Panc1 (cell line): Measurements from ENCODE around the gene DCLK2. TPM values are rescaled to one million over a fixed set of nuclear protein-coding genes. Genes with fewer than 3 reads are reported as not detected.

Experiments
- ATAC-seq: fragments of 200-7000 bp; cut with Tn5 transposase; 2 replicates; pipeline ENCODE4 v1.9.1; 2020; ENCODE audit warnings: mild to moderate bottlenecking, moderate library complexity
- BruUV-seq: library from RNA; stranded (reverse); fragments of 400-500 nt; replicated peaks from 2 replicates; lab custom pipeline; 2021; lab: Mats Ljungman, UMichigan
- CTCF ChIA-PET: fragments of 300-600 bp; sonication (Branson Sonifier 250); formaldehyde crosslinking; loops from one replicate; lab custom pipeline; 2022; ENCODE audit warnings: antibody characterized with exemption; lab: Charles Lee
- POLR2A ChIA-PET: fragments of 300-600 bp; sonication (Branson Sonifier 250); formaldehyde crosslinking; loops from one replicate; lab custom pipeline; 2022; ENCODE audit warnings: antibody characterized with exemption; lab: Charles Lee
- DNase-seq: peaks from one replicate; pipeline ENCODE4 v3.0.0-alpha.2; 2010; ENCODE audit warnings: low read depth, low spot score
- H3K27ac ChIP-seq: 2 replicates; pipeline ENCODE4 v1.5.1; 2011; ENCODE audit warnings: mild to moderate bottlenecking, low read length, inconsistent platforms
- H3K27me3 ChIP-seq: fragments of 200-500 bp; sonication (Bioruptor generic); 2 replicates; pipeline ENCODE4 v1.6.0; 2014; ENCODE audit warnings: low read length, inconsistent platforms; ENCODE audit not compliant: control insufficient read depth, insufficient read depth
- H3K36me3 ChIP-seq: fragments of 200-500 bp; sonication (Bioruptor generic); 2 replicates; pipeline ENCODE4 v1.5.1; 2014; ENCODE audit warnings: inconsistent platforms, mild to moderate bottlenecking, low read length, moderate library complexity; ENCODE audit not compliant: control insufficient read depth, insufficient read depth
- H3K4me1 ChIP-seq: 2 replicates; pipeline ENCODE4 v1.5.1; 2011; ENCODE audit warnings: inconsistent platforms, mild to moderate bottlenecking, low read length, moderate library complexity; ENCODE audit not compliant: control insufficient read depth, insufficient read depth
- H3K4me3 ChIP-seq, 2 experiments: 2 replicates each; pipeline ENCODE4 v1.5.1; 2011 to 2012; ENCODE audit warnings: low read depth in 2 of 2, low read length in 2 of 2, mild to moderate bottlenecking in 2 of 2, inconsistent platforms in 1 of 2, moderate library complexity in 1 of 2
- H3K9me3 ChIP-seq: fragments of 200-500 bp; sonication (Bioruptor generic); 2 replicates; pipeline ENCODE4 v1.5.1; 2014; ENCODE audit warnings: low read depth, mild to moderate bottlenecking, inconsistent platforms, low read length, moderate library complexity; ENCODE audit not compliant: control insufficient read depth, insufficient read depth
- CTCF ChIP-seq: fragments of 450-650 bp; IDR thresholded peaks from 2 replicates; pipeline ENCODE4 v1.5.1; 2017; ENCODE audit warnings: mild to moderate bottlenecking
- POLR2AphosphoS5 ChIP-seq: IDR thresholded peaks from 2 replicates; pipeline ENCODE4 v1.6.1; 2012; ENCODE audit warnings: mild to moderate bottlenecking, low read depth, low read length, moderate library complexity
- REST ChIP-seq, 2 experiments: IDR thresholded peaks; 2 replicates each; pipeline ENCODE4 v1.6.1; 2011 to 2012; ENCODE audit warnings: low read depth in 2 of 2, control low read depth in 1 of 2, low read length in 1 of 2, mild to moderate bottlenecking in 1 of 2, moderate library complexity in 1 of 2; ENCODE audit not compliant: insufficient read depth in 1 of 2
- SIN3A ChIP-seq: IDR thresholded peaks from 2 replicates; pipeline ENCODE4 v1.6.1; 2012; ENCODE audit warnings: low read depth, mild to moderate bottlenecking, low read length, moderate library complexity, borderline replicate concordance; ENCODE audit not compliant: insufficient read depth
- TCF7L2 ChIP-seq: IDR thresholded peaks from 2 replicates; pipeline ENCODE4 v1.6.1; 2011; ENCODE audit warnings: mild to moderate bottlenecking, low read depth, low read length, inconsistent platforms
- in situ Hi-C: cut with HindIII; loops from 2 replicates; pipeline ENCODE4 v1.10.0; 2016; ENCODE audit warnings: low sequenced_read_pairs, low pct_unique_long_range_greater_than_20kb
- intact Hi-C: fragments of 100-400 bp; cut with micrococcal nuclease; formaldehyde crosslinking; loops from one replicate; pipeline ENCODE4 v1.10.0; 2022; ENCODE audit not compliant: unreplicated experiment
- total RNA-seq: library from RNA; stranded (reverse); gene quantifications from one replicate; pipeline ENCODE4 v1.2.1, GENCODE V29; 2021; ENCODE audit not compliant: unreplicated experiment

Gene DCLK2
- total RNA-seq, 1 experiment from 2014 or later, result 9.5 TPM

- no peaks in the 10 kb centered on the region for H3K36me3 ChIP-seq
- no peak overlapping the region for H3K4me3 ChIP-seq
- peaks cover 8% of the 10 kb centered on the region for H3K4me1 ChIP-seq
- TF ChIP-seq REST (IDR thresholded peaks at IDR 0.05; ENCODE audit: insufficient read depth in 1 of 2, low read depth in 2 of 2, low read length in 1 of 2) (no peak), CTCF (no peak), POLR2AphosphoS5 (no peak), TCF7L2 (no peak), SIN3A (no peak)
- H3K27me3 ChIP-seq, result no peaks in the 10 kb centered on the region
- ATAC-seq (peak; percentile 54; the same call in 1 of the 2 replicates), DNase-seq (no peak)
- BruUV-seq, result no TSS peak
- POLR2A ChIA-PET, result no interaction called here
- no peaks in the 10 kb centered on the region for H3K9me3 ChIP-seq
- H3K27ac ChIP-seq, result no peak overlapping the region
- CTCF ChIA-PET, result no interaction called here
- in situ Hi-C loops (no loop called here), intact Hi-C loops (no loop called here)
These were observed 137.4 kb downstream of the DCLK2 start for GRCh38 chr4:150215601-150216000.

- Histone ChIP-seq H3K9me3 (no peaks in the 10 kb centered on the region), H3K4me3 (no peak overlapping the region), H3K36me3 (no peaks in the 10 kb centered on the region), H3K27ac (no peak overlapping the region; the same call in 1 of the 2 replicates), H3K27me3 (no peaks in the 10 kb centered on the region), H3K4me1 (peaks cover 8% of the 10 kb centered on the region)
- in situ Hi-C loops (no loop called here), intact Hi-C loops (no loop called here)
- no TSS peak for BruUV-seq
- CTCF ChIA-PET, result no interaction called here
- TF ChIP-seq SIN3A (no peak), TCF7L2 (no peak), POLR2AphosphoS5 (no peak), CTCF (no peak), REST (IDR thresholded peaks at IDR 0.05; ENCODE audit: insufficient read depth in 1 of 2, low read depth in 2 of 2, low read length in 1 of 2) (no peak)
- DNase-seq (no peak), ATAC-seq (no peak)
- POLR2A ChIA-PET, result no interaction called here
These were observed 138.5 kb downstream of the DCLK2 start for GRCh38 chr4:150216726-150217125.
